HepG2 (cell line): Measurements from ENCODE around the gene PLD1. TPM values are rescaled to one million over a fixed set of nuclear protein-coding genes. Genes with fewer than 3 reads are reported as not detected.

Experiments
- ATAC-seq: fragments of 200-7000 bp; cut with Tn5 transposase; 3 replicates; pipeline ENCODE4 v1.9.1; 2020; ENCODE audit warnings: mild to moderate bottlenecking, moderate library complexity
- BruUV-seq: library from RNA; stranded (reverse); fragments of 400-500 nt; replicated peaks from 2 replicates; lab custom pipeline; 2021; lab: Mats Ljungman, UMichigan
- CTCF ChIA-PET: fragments of 300-600 bp; formaldehyde crosslinking; extraction: SDS; loops from one replicate; lab custom pipeline; 2021; ENCODE audit warnings: low total read pairs, inconsistent platforms, low intra/inter-chr PET ratio; lab: Yijun Ruan, JAX
- POLR2A ChIA-PET: fragments of 350-600 bp; sonication (Branson Sonifier 250); formaldehyde crosslinking; loops from one replicate; lab custom pipeline; 2020; ENCODE audit warnings: antibody characterized with exemption, inconsistent platforms; lab: Yijun Ruan, JAX
- DNase-seq: peaks from one replicate; pipeline ENCODE4 v3.0.0-alpha.2; 2015; ENCODE audit warnings: low spot score
- FAIRE-seq: peaks from 3 replicates; lab custom pipeline; 2011; peaks lifted over from hg19 to GRCh38; lab: Jason Lieb, UNC
- H2AFZ ChIP-seq: one replicate; pipeline ENCODE4 v1.6.1; 2011; ENCODE audit warnings: low read length, inconsistent platforms
- H3K27ac ChIP-seq: fragments of 300-600 bp; 3 replicates; pipeline ENCODE4 v1.8.0; 2011; ENCODE audit warnings: mixed run types, mild to moderate bottlenecking, mixed read lengths, low read length, inconsistent platforms; ENCODE audit not compliant: insufficient read depth; ENCODE audit errors: extremely low read length
- H3K27me3 ChIP-seq, 2 experiments: fragments of 200-600 bp in 1 of 2; 2 replicates in 1 of 2; 3 replicates in 1 of 2; pipeline versions ENCODE4 v1.6.0 to v1.8.0; 2011; ENCODE audit warnings: low read length in 2 of 2, mild to moderate bottlenecking in 2 of 2, moderate library complexity in 2 of 2, inconsistent platforms in 1 of 2; ENCODE audit not compliant: insufficient read depth in 2 of 2, control insufficient read depth in 1 of 2
- H3K36me3 ChIP-seq, 2 experiments: fragments of 200-600 bp in 1 of 2; replicated peaks in 1 of 2; 2 replicates in 1 of 2; 3 replicates in 1 of 2; pipeline versions ENCODE4 v1.5.1 to v1.8.0; 2011; ENCODE audit warnings: low read length in 2 of 2, inconsistent platforms in 1 of 2; ENCODE audit not compliant: insufficient read depth in 2 of 2, control insufficient read depth in 1 of 2
- H3K4me1 ChIP-seq: 2 replicates; pipeline ENCODE4 v1.5.1; 2012; ENCODE audit warnings: low read length, inconsistent platforms; ENCODE audit not compliant: insufficient read depth
- H3K4me2 ChIP-seq: 2 replicates; pipeline ENCODE4 v1.6.0; 2011; ENCODE audit warnings: low read depth, low read length, inconsistent platforms
- H3K4me3 ChIP-seq, 3 experiments: fragments of 200-600 bp in 1 of 3; sonication (generic), shearing (Covaris generic) in 1 of 3; replicated peaks in 1 of 3; 2 replicates each; pipeline ENCODE4 v1.5.1; 2011 to 2016; ENCODE audit warnings: low read length in 3 of 3, inconsistent platforms in 2 of 3, low read depth in 2 of 3, mild to moderate bottlenecking in 2 of 3, control low read depth in 1 of 3, mixed read lengths in 1 of 3; ENCODE audit not compliant: insufficient read depth in 1 of 3
- H3K79me2 ChIP-seq: one replicate; pipeline ENCODE4 v1.6.1; 2011; ENCODE audit warnings: low read length, inconsistent platforms; ENCODE audit not compliant: insufficient read depth
- H3K9ac ChIP-seq: 2 replicates; pipeline ENCODE4 v1.6.0; 2011; ENCODE audit warnings: mild to moderate bottlenecking, low read depth, low read length, inconsistent platforms; ENCODE audit not compliant: insufficient read depth
- H3K9me3 ChIP-seq: 2 replicates; pipeline ENCODE4 v1.5.1; 2012; ENCODE audit warnings: mild to moderate bottlenecking, low read length
- H4K20me1 ChIP-seq: 2 replicates; pipeline ENCODE4 v1.6.0; 2011; ENCODE audit warnings: inconsistent platforms, mild to moderate bottlenecking, low read length, moderate library complexity; ENCODE audit not compliant: insufficient read depth
- RBFOX2 ChIP-seq: fragments of 200-400 bp; formaldehyde crosslinking; IDR thresholded peaks from 2 replicates; pipeline ENCODE4 v1.6.1; 2017; ENCODE audit warnings: low read depth, mild to moderate bottlenecking, low read length
- ZFP36 ChIP-seq: fragments of 150-350 bp; IDR thresholded peaks from 2 replicates; pipeline ENCODE4 v1.6.1; 2018; ENCODE audit warnings: borderline replicate concordance, low read length, low read depth; ENCODE audit not compliant: partially characterized antibody
- ZFP82 ChIP-seq: sonication (generic); formaldehyde crosslinking; IDR thresholded peaks from 2 replicates; pipeline ENCODE4 v1.5.1; 2020; ENCODE audit warnings: mild to moderate bottlenecking, missing genetic modification reagents, borderline replicate concordance
- WGBS: methylation state at CpG from one replicate; pipeline ENCODE4 v1.1.6; 2017; ENCODE audit warnings: low lambda C conversion rate; 5-methylcytosine and 5-hydroxymethylcytosine counted together
- in situ Hi-C: cut with HindIII; loops from 2 replicates; pipeline ENCODE4 v1.10.0; 2017; ENCODE audit warnings: low pct_unique_long_range_greater_than_20kb; ENCODE audit not compliant: extremely low pct_ligation_motif_present
- intact Hi-C: fragments of 100-400 bp; cut with micrococcal nuclease; formaldehyde crosslinking; loops from one replicate; pipeline ENCODE4 v1.10.0; 2022; ENCODE audit not compliant: unreplicated experiment
- polyA plus RNA-seq, 8 experiments: library from polyadenylated mRNA; depleted of rRNA in 3 of 8; stranded (reverse) in 7 of 8; unstranded in 1 of 8; fragments of >200 nt; fragmentation: Illumina TruSeq in 4 of 8; extraction: Trizol in 4 of 8; gene quantifications; 2 replicates each; pipeline versions ENCODE4 v1.2.1 to v1.2.3, GENCODE V29; 2011 to 2016; ENCODE audit warnings: low read depth in 4 of 8, missing spikeins in 1 of 8, mixed read lengths in 1 of 8; ENCODE audit not compliant: insufficient read depth in 1 of 8
- total RNA-seq, 5 experiments: library from RNA; depleted of rRNA; stranded (reverse); fragments of >200 nt; fragmentation: Illumina TruSeq; extraction: Trizol; gene quantifications; 2 replicates each; pipeline ENCODE4 v1.2.3, GENCODE V29; 2016; ENCODE audit warnings: low read depth in 1 of 5
- TF ChIP-seq, protein P1 (sequence below): sonication (generic); formaldehyde crosslinking; IDR thresholded peaks from 2 replicates; pipeline ENCODE4 v1.5.1; 2020; ENCODE audit warnings: mild to moderate bottlenecking, missing genetic modification reagents, moderate library complexity
- TF ChIP-seq, protein P2 (sequence below): sonication (generic); formaldehyde crosslinking; IDR thresholded peaks from 2 replicates; pipeline ENCODE4 v1.9.0; 2021; ENCODE audit warnings: missing genetic modification reagents, borderline replicate concordance
- TF ChIP-seq, protein P3 (sequence below): sonication (generic); formaldehyde crosslinking; IDR thresholded peaks from 2 replicates; pipeline ENCODE4 v1.5.0; 2020; ENCODE audit warnings: missing genetic modification reagents

Gene PLD1
- total and polyA plus RNA-seq, 2 of the 13 experiments (the other 11 are each of a cell fraction or from before 2014, with no cell fraction given), result 27.1 to 59.4 TPM

DNA sequence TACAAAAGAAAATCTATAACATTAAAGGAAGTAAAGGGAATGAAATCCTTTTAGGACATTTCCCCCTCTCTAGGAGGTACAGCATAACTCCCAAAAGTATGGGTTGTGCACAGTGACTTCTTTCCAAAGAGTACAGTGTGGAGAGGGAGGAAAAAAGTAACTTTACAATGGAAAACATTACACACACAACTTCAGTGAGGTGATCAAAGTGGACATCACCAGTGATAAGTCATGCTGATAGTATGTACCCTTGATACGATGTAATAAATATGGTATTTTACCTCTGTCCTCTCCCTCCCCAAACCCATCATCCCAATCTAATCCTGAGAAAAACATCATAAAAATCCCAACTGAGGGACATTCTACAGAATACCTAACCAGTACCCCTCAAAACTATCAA, 10.8 kb downstream of the PLD1 start:
- Histone ChIP-seq H3K9me3 (no peaks in the 10 kb centered on the region), H3K36me3 (peaks cover 6 to 25% of the 10 kb centered on the region in 2 experiments), H3K9ac (no peak overlapping the region), H3K4me3 (no peak overlapping the region), H4K20me1 (peaks cover 35% of the 10 kb centered on the region), H2AFZ (no peak overlapping the region), H3K27me3 (no peaks in the 10 kb centered on the region), H3K4me1 (peaks cover 75% of the 10 kb centered on the region), H3K79me2 (peaks cover 97% of the 10 kb centered on the region), H3K27ac (no peak overlapping the region), H3K4me2 (no peak overlapping the region)
- DNase-seq, result no peak
- intact Hi-C loops (no loop called here), in situ Hi-C loops (no loop called here)
- BruUV-seq, result no TSS peak
- no peak for FAIRE-seq
- POLR2A ChIA-PET, result no interaction called here
- CTCF ChIA-PET, result no interaction called here
- no peak for ATAC-seq
- WGBS, result 93% methylated on average over 1 of the region's 1 CpG
- TF ChIP-seq, protein P1, sequence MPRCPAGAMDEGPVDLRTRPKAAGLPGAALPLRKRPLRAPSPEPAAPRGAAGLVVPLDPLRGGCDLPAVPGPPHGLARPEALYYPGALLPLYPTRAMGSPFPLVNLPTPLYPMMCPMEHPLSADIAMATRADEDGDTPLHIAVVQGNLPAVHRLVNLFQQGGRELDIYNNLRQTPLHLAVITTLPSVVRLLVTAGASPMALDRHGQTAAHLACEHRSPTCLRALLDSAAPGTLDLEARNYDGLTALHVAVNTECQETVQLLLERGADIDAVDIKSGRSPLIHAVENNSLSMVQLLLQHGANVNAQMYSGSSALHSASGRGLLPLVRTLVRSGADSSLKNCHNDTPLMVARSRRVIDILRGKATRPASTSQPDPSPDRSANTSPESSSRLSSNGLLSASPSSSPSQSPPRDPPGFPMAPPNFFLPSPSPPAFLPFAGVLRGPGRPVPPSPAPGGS (CRISPR knock-in tag), result no peak
- TF ChIP-seq ZFP82, result no peak
- TF ChIP-seq RBFOX2, result 0 out of 2 replicates have a peak, but pooled peaks have one; percentile 4

DNA sequence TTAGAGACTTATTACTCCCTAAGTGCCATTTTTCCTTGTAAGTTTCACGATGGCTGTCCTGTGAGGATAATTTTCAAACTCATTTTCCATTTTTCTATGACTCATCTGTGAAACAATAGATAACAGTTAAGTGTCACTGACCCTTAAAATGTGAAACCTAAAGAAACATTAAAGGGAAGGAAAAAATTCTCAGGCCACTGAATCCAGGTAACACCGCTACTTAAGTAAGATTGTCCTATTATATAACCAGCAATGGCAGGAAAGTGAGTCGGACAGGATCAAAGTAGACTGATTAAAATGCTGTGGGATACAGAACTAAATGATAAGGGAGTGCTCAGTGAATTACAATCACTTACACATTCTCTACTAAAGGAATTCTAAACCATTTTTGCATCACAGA, 12.4 kb downstream of the PLD1 start:
- peaks cover 40% of the 10 kb centered on the region for H4K20me1 ChIP-seq
- H3K79me2 ChIP-seq, result peaks cover 94% of the 10 kb centered on the region
- in situ Hi-C loops, result no loop called here
- ATAC-seq (no peak), FAIRE-seq (no peak), DNase-seq (no peak)
- H3K27ac ChIP-seq, result no peak overlapping the region
- H3K4me1 ChIP-seq, result peaks cover 68% of the 10 kb centered on the region
- WGBS, result 96% methylated on average over 3 of the region's 3 CpGs
- H3K9ac ChIP-seq, result no peak overlapping the region
- intact Hi-C loops, result no loop called here
- H3K4me3 ChIP-seq, result no peak overlapping the region
- TF ChIP-seq, protein P2, sequence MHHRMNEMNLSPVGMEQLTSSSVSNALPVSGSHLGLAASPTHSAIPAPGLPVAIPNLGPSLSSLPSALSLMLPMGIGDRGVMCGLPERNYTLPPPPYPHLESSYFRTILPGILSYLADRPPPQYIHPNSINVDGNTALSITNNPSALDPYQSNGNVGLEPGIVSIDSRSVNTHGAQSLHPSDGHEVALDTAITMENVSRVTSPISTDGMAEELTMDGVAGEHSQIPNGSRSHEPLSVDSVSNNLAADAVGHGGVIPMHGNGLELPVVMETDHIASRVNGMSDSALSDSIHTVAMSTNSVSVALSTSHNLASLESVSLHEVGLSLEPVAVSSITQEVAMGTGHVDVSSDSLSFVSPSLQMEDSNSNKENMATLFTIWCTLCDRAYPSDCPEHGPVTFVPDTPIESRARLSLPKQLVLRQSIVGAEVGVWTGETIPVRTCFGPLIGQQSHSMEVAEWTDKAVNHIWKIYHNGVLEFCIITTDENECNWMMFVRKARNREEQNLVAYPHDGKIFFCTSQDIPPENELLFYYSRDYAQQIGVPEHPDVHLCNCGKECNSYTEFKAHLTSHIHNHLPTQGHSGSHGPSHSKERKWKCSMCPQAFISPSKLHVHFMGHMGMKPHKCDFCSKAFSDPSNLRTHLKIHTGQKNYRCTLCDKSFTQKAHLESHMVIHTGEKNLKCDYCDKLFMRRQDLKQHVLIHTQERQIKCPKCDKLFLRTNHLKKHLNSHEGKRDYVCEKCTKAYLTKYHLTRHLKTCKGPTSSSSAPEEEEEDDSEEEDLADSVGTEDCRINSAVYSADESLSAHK (CRISPR knock-in tag), result no peak
- TF ChIP-seq, protein P3, sequence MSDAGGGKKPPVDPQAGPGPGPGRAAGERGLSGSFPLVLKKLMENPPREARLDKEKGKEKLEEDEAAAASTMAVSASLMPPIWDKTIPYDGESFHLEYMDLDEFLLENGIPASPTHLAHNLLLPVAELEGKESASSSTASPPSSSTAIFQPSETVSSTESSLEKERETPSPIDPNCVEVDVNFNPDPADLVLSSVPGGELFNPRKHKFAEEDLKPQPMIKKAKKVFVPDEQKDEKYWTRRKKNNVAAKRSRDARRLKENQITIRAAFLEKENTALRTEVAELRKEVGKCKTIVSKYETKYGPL (CRISPR knock-in tag), result 0 out of 2 replicates have a peak, but pooled peaks have one; percentile 36
- no peak for TF ChIP-seq ZFP36
- H3K27me3 ChIP-seq, result no peaks in the 10 kb centered on the region
- CTCF ChIA-PET, result no interaction called here
- no peak overlapping the region for H3K4me2 ChIP-seq
- H3K9me3 ChIP-seq, result no peaks in the 10 kb centered on the region
- H2AFZ ChIP-seq, result no peak overlapping the region
- H3K36me3 ChIP-seq, result peaks cover 6 to 23% of the 10 kb centered on the region in 2 experiments
- POLR2A ChIA-PET, result no interaction called here
- no TSS peak for BruUV-seq
